ENCODE measurements around the gene ERC2.

ERC2 gene

DNA sequence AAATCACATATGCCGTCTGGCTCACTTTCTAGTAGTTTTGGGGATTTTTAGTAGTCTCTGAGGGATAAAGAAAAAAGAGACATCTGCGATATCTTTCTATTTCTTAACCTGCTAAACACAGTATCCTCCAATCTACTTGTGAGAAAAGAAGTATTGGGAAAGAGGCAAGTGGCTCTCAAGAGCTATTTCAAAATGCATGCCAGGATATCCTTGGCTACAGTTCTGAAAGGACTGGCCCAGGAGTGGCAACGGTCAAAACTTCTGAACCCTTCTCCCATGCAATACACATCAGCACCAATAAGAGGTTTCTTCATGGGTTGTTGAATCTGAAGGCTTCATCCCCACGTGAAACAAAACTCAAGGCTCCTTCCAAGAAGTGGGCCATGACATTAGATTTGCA is 777.1 kb downstream of the ERC2 start:
- no peak for DNase-seq

DNA sequence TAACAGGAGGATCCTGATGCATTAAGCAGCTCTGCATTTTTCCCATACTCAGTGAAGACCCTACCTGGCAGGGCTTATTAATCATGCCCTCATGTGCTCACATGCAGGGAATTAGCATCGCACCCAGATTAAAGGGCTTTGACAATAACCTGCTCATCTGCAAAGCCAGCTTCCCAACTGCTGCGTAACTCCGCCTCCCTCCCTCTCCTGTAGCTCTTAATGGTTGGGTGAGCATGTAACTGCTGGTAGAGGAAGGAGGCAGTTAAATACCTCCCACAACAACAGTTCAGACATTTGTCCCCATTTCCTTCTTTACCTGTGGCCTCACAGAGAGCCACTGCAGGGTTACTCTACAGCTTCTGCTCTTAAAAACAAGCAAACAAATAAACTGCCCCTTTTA is 777.5 kb downstream of the ERC2 start:
- no peak for DNase-seq

DNA sequence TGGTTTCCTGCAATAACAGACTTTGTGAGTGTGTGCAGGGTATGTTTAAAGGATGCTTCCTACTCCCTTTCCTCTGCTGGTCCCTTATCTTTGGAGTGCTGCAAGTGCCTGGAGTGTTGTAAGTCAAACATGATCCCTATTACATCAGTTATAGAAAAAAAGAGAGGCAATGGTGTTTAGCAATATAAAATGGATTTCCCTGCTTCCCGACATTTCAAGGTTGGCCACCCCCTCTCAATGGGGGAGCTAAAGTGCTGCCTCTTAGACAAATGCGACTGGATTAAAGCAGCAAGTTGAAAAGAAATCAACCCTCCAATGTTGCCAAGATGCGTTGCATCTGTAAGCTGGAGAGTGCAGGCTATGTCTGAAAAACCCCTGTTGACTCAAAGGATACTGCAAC is 778.1 kb downstream of the ERC2 start:
- no peak for DNase-seq

DNA sequence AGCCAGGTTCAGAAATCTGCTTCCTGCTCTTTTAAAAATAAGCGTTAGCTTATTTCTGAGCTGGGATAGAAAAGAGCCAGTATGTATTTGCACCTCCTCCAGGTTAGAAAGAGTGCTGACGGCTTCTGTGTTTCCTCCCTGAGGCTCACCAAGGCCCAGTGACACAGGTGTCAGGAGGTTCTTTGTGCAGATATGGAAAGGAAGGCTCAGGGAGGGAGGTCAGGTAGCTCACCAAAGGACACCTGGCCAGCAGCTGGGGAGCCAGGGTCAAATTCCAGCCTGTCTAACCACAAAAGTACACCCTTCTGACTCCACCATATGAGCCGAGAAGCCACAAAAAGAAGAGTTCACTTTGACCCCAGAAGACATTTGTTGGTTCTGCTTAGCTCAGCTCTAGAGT is 780.1 kb downstream of the ERC2 start:
- DNase-seq = no peak

DNA sequence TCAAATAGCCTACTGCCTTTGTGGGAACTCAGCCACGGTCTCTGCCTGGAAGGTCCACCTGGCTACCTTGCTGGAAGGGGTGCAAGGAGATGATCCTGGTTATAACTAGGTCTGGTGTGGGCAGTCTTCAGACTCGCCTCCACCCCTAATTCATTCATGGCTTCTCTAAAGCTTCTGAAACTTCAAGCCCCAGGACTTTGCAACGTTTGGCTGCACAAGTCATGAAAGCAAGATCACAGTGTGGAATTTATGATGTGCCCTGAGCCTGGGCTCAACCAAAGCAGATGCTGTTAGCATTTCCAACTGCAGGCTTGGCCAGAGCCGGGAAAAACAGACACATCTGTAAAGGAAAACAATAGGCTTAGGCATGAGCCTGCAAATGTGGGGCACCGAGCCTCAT is 780.7 kb downstream of the ERC2 start:
- no peak for DNase-seq

DNA sequence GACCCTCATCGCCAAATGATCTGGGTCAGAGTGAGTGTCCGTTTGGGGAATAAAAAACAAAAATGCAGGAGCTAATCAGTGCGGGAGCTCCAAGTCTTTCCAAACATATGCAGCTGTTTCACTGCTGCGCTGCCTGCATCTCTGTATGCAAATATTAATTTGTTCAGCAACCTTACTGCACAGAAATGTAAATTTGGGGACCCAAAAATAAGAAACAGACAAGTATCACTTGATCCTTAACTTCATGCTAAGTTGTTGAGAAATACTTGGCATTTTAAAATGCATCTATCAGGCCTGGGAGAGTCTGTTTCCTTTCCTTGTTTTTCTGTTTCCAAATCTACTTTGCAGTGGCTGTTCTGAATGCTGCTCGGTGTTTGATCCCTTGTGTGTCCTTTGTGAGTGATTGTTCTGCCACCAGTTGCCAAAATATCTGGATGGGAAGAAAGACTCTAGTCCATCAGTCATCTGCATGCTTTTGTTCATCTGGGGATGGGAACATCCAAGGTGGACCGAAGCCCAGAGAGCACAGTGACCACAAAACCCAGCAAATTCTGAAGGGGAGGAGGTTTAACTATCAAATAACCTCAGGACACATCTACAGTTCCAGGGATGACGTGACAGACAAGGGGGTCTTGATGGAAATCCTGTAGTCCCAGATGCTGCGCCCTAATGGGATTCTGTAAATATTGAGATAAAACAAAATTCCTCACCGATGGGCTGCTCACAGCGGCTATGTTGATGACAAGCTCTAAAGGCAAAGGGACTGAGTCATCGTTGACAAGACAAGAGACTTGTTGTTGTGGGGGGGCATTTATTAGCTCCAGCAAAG is 781.6 kb downstream of the ERC2 start:
- no peak for DNase-seq

DNA sequence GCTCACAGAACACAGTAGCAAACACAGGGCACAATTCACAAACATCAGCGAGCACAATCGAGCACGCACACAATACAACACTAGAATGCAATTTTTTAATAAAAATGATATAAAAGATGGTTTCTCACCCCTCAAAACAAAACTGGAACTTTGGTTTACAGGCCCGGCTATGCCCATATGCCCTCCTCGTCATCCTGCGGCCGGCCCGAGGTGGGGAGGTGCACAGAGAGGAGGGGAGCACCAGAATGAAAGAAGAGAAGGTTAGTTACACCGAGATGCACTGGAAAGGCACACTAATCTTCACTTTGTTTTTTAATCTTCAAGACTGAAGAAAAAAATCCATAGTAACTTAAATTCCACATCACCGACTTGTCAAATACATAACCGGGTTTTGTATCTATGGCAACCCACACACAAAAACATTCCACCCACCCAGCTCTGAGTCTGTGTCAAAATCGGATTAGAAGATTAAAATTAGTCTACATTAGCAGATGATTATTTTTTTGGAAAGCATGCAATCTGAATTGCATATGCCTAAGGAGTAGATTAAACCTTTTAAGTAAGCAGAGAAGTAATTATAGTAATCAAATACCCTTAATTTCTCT is 784.5 kb downstream of the ERC2 start:
- DNase-seq = no peak

DNA sequence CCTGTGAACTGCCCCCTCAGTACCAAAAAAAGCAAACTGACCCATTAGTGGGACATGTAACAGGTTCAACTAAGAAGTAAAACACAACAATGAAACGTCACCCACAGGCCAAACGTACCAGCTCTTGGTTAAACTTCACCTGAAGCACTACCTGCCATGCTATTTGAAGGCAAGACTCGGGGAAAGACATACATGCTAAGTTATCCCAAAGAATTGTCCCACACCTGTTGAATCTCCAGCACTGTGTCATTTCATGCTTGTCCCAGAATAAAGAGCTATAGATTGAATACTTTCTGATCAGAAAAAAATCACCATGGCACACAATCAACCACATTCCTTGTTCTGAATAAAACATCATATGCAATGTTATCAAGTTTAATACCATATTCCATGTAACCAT is 785.8 kb downstream of the ERC2 start:
- no peak for DNase-seq

DNA sequence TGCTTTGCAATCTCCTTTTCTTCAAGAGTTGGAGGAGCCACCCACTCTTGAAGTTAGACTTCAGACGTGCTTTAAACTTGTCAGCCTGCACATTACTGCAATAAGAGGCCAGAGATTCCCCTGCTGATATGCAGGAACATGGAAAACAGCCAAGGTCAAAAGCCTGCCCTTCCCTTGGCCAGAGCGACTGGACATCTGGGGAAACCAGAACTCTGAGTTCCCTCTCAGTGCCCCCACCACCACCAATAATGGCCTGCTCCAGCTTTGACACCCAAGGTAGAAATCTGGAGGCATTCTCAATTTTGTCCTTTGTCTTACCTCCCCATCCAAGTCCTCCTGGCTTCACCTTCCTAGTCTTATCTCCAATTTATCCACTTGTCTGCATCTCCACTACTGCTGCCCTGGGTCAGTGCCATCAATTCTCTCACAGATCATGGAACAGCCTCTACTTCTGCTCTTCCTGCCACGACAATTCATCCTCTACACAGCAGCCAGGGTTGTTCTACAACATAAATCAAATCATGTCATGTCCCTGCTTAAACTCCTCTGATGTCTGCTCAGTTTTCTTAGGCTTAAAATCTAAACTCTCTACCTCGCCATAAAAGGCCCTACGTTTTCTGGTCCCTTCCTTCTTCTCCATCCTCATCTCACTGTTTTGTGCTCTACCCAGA is 789.6 kb downstream of the ERC2 start:
- no peak for DNase-seq

DNA sequence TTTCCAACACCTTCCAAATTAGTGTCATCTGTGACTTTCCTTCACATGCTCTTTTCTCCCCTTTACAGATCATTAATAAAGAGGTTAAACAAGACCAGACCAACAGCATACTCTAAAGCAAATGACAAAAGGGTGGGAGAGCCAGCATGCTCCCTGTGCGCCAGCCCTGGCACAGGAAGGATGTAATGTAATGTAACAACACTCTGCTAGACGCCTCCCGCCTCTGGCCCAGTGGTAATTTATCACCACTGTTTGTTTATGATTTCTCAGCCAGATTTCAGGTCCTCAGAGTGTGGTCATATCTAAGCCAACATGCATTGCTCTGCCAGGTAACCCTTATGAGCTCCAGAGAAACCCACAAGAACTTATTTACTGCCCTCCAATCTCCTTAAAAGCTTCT is 791.6 kb downstream of the ERC2 start:
- no peak for DNase-seq

DNA sequence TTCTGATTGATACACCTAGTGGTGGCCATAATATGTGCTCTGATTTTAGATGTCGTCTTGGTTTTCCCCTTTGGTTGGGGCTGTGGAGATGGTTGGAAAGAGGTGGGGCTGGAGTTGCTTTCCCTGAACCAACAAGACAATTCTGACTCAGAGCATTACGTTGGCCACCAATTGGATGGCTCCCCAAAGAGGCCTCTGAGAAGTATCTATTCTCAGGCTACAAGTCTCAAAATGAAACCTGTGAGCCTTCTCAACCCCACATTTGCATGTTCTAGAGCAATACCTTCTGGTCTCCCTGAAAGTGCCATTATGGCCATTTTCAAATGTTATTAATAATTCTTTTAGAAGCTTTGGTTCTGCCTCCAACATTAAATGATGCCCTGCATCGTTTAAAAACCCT is 792.8 kb downstream of the ERC2 start:
- DNase-seq = no peak

DNA sequence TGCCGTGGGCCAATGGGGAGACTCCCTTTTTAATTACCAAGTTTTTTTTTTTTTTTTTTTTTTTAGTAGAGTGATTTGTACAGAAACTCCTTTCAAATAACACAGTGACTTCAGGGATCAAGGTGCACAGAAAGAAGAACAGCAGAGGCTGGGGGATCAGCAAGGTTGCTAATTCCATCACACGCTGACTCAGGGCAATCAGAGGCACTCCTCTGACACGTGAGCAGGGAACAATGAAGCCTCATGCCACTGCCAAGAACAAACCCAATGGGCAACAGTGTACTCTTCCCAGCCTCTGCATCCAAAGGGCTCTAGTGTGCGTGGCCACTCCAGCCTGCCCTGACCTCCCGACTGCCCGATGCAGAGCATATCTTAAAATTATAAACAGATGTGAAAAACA is 794.5 kb downstream of the ERC2 start:
- no peak for DNase-seq

DNA sequence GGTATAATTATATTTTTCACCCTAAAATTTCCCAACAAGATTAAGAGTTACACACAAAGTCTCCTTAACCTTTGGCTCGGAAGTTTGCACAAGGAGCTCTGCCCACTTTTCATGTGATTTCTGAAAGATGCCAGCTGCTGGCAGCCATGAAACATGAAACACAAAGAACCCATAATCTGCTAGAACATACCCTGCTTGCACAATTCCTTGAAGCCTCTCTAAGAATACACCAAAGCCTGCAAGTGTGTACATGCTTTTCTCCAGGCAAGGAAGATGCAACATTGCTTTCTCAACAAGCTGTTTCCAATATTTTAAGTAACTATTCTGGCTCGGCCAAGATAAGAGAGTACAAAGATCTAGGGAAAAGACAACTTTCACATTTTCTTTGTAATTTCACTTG is 799.1 kb downstream of the ERC2 start:
- no peak for DNase-seq

DNA sequence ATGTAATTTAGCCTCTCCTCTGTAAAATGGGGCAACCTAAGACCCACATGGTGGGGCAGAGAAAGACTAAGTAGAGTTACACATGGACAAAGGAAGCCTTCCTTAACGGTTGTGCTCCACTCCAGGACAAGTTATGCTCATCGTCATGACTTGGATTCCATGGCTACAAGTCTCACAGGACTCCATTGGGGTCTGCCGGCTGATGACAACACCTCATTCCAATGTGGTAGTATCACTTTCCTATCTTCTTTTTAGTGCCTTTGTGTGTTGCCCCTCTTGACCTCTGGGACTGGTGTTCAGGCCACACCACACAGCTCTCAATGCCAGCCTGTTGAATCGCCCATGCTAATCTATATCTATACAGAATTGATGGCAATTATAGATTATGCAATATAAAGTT is 799.9 kb downstream of the ERC2 start:
- DNase-seq = no peak

DNA sequence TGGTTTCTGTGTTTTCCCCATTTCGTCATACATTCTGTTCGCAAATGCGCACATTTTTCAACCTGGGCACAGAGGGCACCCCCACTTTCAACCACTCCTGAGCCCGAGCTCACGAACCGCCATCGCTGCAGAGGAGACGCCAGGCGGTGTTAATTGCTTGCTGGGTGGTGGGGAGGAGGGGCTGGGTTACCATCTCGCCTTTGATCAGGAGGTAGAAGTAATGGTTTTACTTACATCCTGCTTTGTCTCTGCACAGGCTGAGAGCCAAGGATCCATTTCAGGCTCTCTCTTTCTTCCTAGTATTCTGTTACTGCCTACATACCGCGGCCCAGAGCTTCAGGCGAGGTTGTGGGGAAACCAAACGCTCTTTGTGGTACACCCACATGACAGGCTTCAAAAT is 803.9 kb downstream of the ERC2 start:
- no peak for DNase-seq

DNA sequence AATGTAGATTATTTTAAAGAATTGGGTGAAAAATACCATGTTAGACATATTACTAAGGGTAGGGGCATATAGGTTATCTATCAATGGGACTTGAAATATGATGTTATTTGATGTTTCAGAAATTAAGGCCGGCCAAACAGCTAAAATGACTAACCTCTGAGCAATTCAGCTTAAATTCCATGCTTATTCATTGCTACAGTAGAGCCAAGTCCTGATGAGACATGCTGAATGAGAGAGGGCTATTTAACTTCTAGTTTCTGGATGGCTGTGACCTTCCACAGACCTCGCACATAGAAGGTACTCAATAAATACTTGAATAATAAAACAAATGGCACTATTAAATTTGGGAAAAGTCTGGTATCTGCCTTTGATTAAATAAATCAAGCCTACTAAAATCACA is 805.6 kb downstream of the ERC2 start:
- no peak for DNase-seq

DNA sequence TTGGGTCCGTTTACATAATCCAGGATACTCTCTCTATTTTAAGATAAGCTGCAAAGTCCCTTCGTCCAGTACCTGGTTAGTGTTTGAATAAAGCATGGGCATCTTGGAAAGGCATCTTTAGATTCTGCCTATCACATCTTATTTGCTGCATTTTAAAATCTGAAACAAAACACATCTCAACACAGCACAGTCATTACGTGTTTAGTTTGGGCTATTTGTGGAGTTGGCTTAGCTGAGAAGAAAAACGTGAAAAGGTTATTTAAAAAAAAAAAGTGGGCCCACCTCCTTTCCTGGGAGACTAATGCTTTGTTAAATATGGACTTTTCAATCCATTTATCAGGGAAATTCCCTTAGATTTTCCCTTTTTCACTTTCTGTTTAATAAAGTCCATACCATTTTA is 806.7 kb downstream of the ERC2 start:
- no peak for DNase-seq

DNA sequence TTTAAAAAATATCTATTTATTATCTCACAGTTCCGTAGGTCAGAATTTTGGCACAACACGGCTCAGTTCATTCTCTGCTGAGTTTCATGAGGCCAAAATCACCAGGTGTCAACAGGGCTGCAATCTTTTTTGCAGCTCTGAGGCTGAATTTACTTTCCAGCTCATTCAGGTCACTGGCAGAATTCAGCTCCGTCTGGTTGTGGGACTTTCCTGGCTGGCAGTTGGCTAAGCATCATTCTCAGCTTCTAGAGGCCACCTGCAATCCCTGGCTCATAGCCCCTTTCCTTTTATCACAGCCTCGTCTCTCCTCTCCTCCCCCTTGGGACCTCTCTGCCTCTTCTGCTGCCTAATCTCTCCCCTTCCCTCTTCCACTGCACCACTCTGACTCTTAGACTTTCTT is 807.1 kb downstream of the ERC2 start:
- DNase-seq = no peak

DNA sequence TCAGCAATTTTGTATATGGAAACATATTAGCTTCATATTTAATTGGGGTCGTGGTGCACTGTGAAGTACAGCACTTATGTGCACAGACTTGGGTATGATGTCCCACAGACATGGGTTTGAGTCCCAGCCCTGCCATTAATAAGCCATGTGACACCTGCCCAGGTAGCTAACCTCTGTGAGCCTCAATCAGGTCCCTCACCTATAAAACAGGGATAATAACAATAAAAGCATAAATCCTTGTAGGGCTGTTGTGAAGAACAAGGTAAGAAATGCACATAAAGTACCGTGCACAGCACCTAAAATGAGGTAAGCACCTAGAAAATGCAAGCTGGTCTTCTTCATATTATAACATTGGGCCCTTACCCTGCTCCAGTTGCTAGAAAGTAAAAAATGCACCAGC is 807.6 kb downstream of the ERC2 start:
- DNase-seq = no peak

DNA sequence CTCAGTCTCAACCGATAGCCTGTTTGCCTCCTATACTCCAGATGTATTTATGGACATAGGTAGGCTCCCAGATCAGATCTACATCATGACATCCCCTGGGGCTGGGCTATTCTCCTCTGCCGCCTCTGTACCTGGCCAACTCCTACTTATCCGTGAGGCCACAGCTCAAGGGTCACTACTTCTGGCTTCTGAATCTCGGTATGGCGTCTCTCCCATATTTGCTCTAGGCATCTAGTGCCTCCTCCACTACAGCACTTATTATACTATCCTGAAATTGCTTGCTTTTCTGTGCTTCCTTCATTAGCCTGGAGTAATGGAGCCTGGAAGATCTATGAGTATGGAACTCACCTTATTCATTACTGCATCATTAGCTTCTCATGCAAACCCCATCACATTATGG is 808.6 kb downstream of the ERC2 start:
- DNase-seq = no peak

DNA sequence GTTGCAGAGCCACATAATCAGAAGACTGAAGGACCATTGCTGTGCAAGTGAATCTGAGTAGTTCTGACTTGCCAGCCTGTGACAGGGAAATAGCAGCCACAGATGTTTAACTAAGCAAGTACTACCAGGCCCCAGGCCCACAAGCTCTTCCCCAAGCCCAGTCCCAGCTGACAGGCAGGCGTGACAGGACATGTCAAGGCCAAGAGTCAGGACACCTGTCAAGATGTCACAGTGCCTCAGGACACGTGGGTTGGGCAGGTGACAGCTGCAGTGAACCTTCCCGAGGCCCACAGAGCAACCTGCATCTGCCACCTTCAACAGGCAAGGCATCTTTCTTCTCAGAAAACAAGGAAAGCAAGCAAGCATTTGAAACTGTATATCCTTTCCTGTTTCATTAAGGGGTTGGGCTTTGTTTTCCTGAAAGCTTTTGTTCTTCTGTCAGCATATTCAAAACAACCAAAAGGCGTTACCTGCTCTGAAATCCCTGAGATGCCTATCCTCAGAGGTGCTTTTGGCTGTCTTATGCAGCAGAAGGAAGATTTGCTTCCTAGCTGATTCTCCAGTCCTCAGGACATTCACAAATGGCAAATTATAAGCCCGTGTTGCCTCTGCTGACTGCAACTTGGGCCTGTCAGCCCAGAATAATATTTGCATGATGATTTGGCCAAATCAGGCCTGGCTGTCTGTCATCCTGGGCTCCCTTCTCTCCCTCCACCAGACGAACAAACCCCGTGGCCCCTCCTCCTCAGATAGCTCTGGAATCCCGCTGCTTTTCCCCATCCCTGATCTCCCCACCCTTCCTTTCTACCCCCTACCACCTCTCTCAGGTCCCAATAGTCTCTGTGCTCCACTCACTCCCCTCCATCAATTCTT is 809.3 kb downstream of the ERC2 start:
- no peak for DNase-seq

DNA sequence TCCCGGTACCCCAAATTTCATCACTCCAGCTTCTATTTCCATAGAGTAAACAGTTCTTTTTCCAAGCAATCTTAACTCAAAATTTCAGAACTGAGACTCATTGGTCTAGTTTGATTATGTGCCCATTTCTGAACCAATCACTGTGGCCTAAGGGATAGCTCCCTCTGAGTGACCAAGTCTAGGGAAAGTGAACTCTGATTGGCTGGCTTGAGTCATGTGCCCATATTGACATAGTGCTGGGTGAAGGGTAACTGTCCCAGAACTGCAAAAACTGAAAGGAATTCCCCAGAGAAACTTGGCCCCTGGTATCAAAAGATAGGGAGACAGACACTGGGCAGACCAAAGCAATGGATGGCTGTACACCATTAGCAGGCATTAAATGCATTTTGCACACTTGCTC is 810.0 kb downstream of the ERC2 start:
- DNase-seq = no peak

DNA sequence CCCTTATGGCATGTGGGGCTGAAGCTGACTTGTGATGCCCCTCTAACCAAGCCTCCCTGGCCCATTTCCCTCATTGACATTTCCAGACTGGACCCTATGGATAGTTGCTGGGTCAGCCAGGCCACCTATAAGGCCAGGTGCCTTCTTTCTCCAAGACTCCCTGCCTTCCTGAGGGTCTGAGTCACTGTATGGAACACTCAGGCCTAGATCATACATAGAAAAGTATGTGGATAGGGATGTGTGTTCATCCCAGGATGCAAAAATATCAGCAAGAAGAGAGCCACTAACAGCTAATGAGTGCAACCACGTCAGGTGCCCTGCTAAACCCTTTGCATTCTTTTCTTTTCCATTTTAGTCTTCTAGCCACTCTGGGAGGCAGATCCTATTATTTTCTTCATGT is 812.7 kb downstream of the ERC2 start:
- no peak for DNase-seq

Measured in NCI-H446 treated with DMSO at 0.1 percent for 48 hours (cell line).